Smooth muscle cell (in vitro differentiated cells): Measurements from ENCODE around the gene CELF4. TPM values are rescaled to one million over a fixed set of nuclear protein-coding genes. Genes with fewer than 3 reads are reported as not detected.

Experiments used
- DNase-seq: peaks from one replicate; lab custom pipeline; 2025; ENCODE audit not compliant: unreplicated experiment; lab: John Stamatoyannopoulos, UW
- H2AFZ ChIP-seq: fragments of 200-600 bp; sonication (generic); 2 replicates; pipeline ENCODE4 v1.6.0; 2016; ENCODE audit warnings: antibody characterized with exemption, low read depth, mild to moderate bottlenecking
- H3F3A ChIP-seq: fragments of 200-600 bp; sonication (generic); 2 replicates; pipeline ENCODE4 v1.6.0; 2017; ENCODE audit warnings: antibody characterized with exemption, low read depth
- H3K27ac ChIP-seq: fragments of 200-600 bp; sonication (generic); 2 replicates; pipeline ENCODE4 v1.5.1; 2016; ENCODE audit warnings: low read depth, mild to moderate bottlenecking
- H3K27me3 ChIP-seq: fragments of 200-600 bp; sonication (generic); 2 replicates; pipeline ENCODE4 v1.6.1; 2016; ENCODE audit warnings: low read depth, mild to moderate bottlenecking
- H3K36me3 ChIP-seq: fragments of 200-600 bp; sonication (generic); 2 replicates; pipeline ENCODE4 v1.5.1; 2016; ENCODE audit warnings: low read depth
- H3K4me1 ChIP-seq: fragments of 200-600 bp; sonication (generic); 2 replicates; pipeline ENCODE4 v1.5.1; 2016; ENCODE audit warnings: low read depth
- H3K4me2 ChIP-seq: fragments of 200-600 bp; sonication (generic); 2 replicates; pipeline ENCODE4 v1.6.0; 2016; ENCODE audit warnings: mild to moderate bottlenecking
- H3K4me3 ChIP-seq: fragments of 200-600 bp; sonication (generic); 2 replicates; pipeline ENCODE4 v1.5.1; 2016; ENCODE audit warnings: mild to moderate bottlenecking
- H3K79me2 ChIP-seq: fragments of 200-600 bp; sonication (generic); 2 replicates; pipeline ENCODE4 v1.6.0; 2016; ENCODE audit warnings: low read depth, mild to moderate bottlenecking
- H3K9ac ChIP-seq: fragments of 200-600 bp; sonication (generic); 2 replicates; pipeline ENCODE4 v1.6.0; 2016; ENCODE audit warnings: low read depth
- H3K9me3 ChIP-seq: fragments of 200-600 bp; sonication (generic); replicated peaks from 2 replicates; pipeline ENCODE4 v1.5.1; 2016; ENCODE audit warnings: low read depth
- H4K20me1 ChIP-seq: fragments of 200-600 bp; sonication (generic); 2 replicates; pipeline ENCODE4 v1.6.0; 2016; ENCODE audit warnings: low read depth
- CTCF ChIP-seq: fragments of 200-600 bp; sonication (generic); IDR thresholded peaks from 2 replicates; pipeline ENCODE4 v1.5.1; 2017; ENCODE audit warnings: borderline replicate concordance, mild to moderate bottlenecking, antibody characterized with exemption; ENCODE audit not compliant: insufficient read depth, poor library complexity, severe bottlenecking
- WGBS: methylation state at CpG from one replicate; pipeline ENCODE4 v1.1.7; 2016; ENCODE audit warnings: low lambda C conversion rate; 5-methylcytosine and 5-hydroxymethylcytosine counted together
- polyA plus RNA-seq: library from polyadenylated mRNA; unstranded; fragments of >200 nt; fragmentation: Nextera tagmentation; extraction: Ambion mirVana; gene quantifications from 2 replicates; pipeline ENCODE4 v1.2.1, GENCODE V29; 2016
- total RNA-seq: library from RNA; depleted of rRNA; stranded (reverse); fragments of >200 nt; gene quantifications from 2 replicates; pipeline ENCODE4 v1.2.3, GENCODE V29; 2014

Gene CELF4
- total and polyA plus RNA-seq, 2 experiments from 2014 or later = 0.40 TPM; not detected in 1

GRCh38 chr18:37577051-37577611 lies 11.5 kb upstream of the CELF4 start:
- H3K36me3 ChIP-seq = no peaks in the 10 kb centered on the region
- peaks cover 10% of the 10 kb centered on the region for H3K4me1 ChIP-seq
- no peak overlapping the region for H3K4me2 ChIP-seq
- no peaks in the 10 kb centered on the region for H3K9me3 ChIP-seq
- H2AFZ ChIP-seq = no peak overlapping the region
- TF ChIP-seq CTCF = no peak
- H3K27me3 ChIP-seq = peaks cover 38% of the 10 kb centered on the region
- WGBS = 57% methylated on average over 6 of the region's 7 CpGs
- H3K27ac ChIP-seq = no peak overlapping the region
- DNase-seq = no peak
- no peak overlapping the region for H3K4me3 ChIP-seq
- no peaks in the 10 kb centered on the region for H3F3A ChIP-seq
- no peaks in the 10 kb centered on the region for H4K20me1 ChIP-seq
- H3K79me2 ChIP-seq = no peaks in the 10 kb centered on the region
- no peak overlapping the region for H3K9ac ChIP-seq

- no peaks in the 10 kb centered on the region for H4K20me1 ChIP-seq
- H3K36me3 ChIP-seq = no peaks in the 10 kb centered on the region
- H3K4me2 ChIP-seq = no peak overlapping the region
- no peak overlapping the region for H3K27ac ChIP-seq
- H3K4me3 ChIP-seq = no peak overlapping the region
- TF ChIP-seq CTCF = no peak
- H3K9ac ChIP-seq = no peak overlapping the region
- H3K27me3 ChIP-seq = peaks cover 44% of the 10 kb centered on the region
- WGBS = 67% methylated on average over 10 of the region's 10 CpGs
- no peaks in the 10 kb centered on the region for H3K79me2 ChIP-seq
- no peak overlapping the region for H2AFZ ChIP-seq
- H3F3A ChIP-seq = no peaks in the 10 kb centered on the region
- H3K4me1 ChIP-seq = peaks cover 10% of the 10 kb centered on the region
- DNase-seq = no peak
- H3K9me3 ChIP-seq = no peaks in the 10 kb centered on the region
Measured at GRCh38 chr18:37575646-37576045, 10.0 kb upstream of the CELF4 start.

DNA sequence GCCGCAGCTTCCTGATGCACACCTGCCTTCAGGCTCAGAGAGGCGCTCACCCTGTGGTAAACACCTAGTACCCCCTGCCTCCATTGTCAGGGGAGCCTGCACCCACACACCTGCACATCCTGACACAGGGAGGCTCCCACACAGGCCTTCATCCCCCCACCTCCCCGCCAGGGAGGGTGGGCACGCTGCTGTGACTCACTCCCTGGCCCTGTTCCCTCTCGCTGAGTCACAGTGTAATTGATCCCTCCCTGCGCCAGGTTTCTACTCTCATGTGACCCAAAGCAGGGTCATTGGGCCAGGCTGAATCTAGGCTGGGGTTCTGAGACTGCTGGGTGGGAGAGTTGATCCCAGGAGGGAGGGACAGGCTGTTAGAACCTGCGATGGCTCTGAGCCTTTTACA lies 8.5 kb upstream of the CELF4 start:
- H3K27ac ChIP-seq = no peak overlapping the region
- H3K36me3 ChIP-seq = no peaks in the 10 kb centered on the region
- H3K9me3 ChIP-seq = no peaks in the 10 kb centered on the region
- no peak overlapping the region for H3K4me3 ChIP-seq
- no peak for DNase-seq
- H3K4me1 ChIP-seq = peaks cover 10% of the 10 kb centered on the region
- no peaks in the 10 kb centered on the region for H3K79me2 ChIP-seq
- H3K9ac ChIP-seq = no peak overlapping the region
- 64% methylated on average over 7 of the region's 7 CpGs for WGBS
- H2AFZ ChIP-seq = no peak overlapping the region
- no peaks in the 10 kb centered on the region for H4K20me1 ChIP-seq
- H3F3A ChIP-seq = no peaks in the 10 kb centered on the region
- no peak for TF ChIP-seq CTCF
- H3K27me3 ChIP-seq = peaks cover 54% of the 10 kb centered on the region
- H3K4me2 ChIP-seq = no peak overlapping the region

- Histone ChIP-seq H3K27me3 (peaks cover 68% of the 10 kb centered on the region), H3F3A (no peaks in the 10 kb centered on the region), H3K9me3 (no peaks in the 10 kb centered on the region), H3K36me3 (no peaks in the 10 kb centered on the region), H3K9ac (no peak overlapping the region), H3K4me1 (peaks cover 11% of the 10 kb centered on the region), H3K27ac (no peak overlapping the region), H3K79me2 (no peaks in the 10 kb centered on the region), H4K20me1 (no peaks in the 10 kb centered on the region), H3K4me2 (no peak overlapping the region), H3K4me3 (no peak overlapping the region), H2AFZ (no peak overlapping the region)
- WGBS = 94% methylated on average over 3 of the region's 3 CpGs
- no peak for DNase-seq
- TF ChIP-seq CTCF = no peak
Measured at GRCh38 chr18:37572736-37573135, 7.1 kb upstream of the CELF4 start.
